ENCODE results near the gene PHYH. TPM values are rescaled to one million over a fixed set of nuclear protein-coding genes. Genes with fewer than 3 reads are reported as not detected.
A peak's percentile ranks its signal among the peaks of the same experiment; 100 is the strongest.

PHYH gene
- total RNA-seq, 1 donor = 26.0 TPM

- TF ChIP-seq, protein P1, sequence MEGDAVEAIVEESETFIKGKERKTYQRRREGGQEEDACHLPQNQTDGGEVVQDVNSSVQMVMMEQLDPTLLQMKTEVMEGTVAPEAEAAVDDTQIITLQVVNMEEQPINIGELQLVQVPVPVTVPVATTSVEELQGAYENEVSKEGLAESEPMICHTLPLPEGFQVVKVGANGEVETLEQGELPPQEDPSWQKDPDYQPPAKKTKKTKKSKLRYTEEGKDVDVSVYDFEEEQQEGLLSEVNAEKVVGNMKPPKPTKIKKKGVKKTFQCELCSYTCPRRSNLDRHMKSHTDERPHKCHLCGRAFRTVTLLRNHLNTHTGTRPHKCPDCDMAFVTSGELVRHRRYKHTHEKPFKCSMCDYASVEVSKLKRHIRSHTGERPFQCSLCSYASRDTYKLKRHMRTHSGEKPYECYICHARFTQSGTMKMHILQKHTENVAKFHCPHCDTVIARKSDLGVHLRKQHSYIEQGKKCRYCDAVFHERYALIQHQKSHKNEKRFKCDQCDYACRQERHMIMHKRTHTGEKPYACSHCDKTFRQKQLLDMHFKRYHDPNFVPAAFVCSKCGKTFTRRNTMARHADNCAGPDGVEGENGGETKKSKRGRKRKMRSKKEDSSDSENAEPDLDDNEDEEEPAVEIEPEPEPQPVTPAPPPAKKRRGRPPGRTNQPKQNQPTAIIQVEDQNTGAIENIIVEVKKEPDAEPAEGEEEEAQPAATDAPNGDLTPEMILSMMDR (IDR thresholded peaks at IDR 0.05; ENCODE audit: insufficient read depth, low read length) = no peak
- DNase-seq (ENCODE audit: low read depth) = no peak
- no peak overlapping the region for H3K4me3 ChIP-seq (ENCODE audit: low read depth, low read length)
Observed at GRCh38 chr10:13340626-13341376, 40.9 kb upstream of the PHYH start.

GRCh38 chr10:13340068-13340467 is 40.2 kb upstream of the PHYH start:
- TF ChIP-seq, protein P1 (IDR thresholded peaks at IDR 0.05; ENCODE audit: insufficient read depth, low read length) = no peak
- no peak for DNase-seq (ENCODE audit: low read depth)
- H3K4me3 ChIP-seq (ENCODE audit: low read depth, low read length) = no peak overlapping the region

- TF ChIP-seq, protein P1 (IDR thresholded peaks at IDR 0.05; ENCODE audit: insufficient read depth, low read length) = no peak
- peak; percentile 83 for DNase-seq (ENCODE audit: low read depth)
- peak overlapping the region; percentile 9 for H3K4me3 ChIP-seq (ENCODE audit: low read depth, low read length)
Observed at GRCh38 chr10:13338390-13339110, 38.7 kb upstream of the PHYH start.

DNA sequence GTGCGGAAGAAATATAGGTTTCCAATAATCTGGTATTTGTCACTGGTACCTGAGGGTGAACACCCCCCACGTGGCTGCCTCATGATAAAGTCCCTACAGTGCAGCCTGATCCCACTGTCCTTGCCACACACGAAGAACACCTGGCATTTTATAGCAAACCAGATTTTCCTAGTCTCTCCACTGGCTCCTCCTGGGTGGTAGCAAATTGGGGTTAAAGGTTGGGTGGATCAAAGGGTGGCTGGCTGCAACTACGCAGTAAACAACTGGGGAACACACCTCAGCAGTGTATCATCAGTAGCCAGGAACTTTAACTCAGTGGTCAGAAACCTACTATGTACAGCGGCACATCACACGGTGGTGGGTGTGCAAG is 37.9 kb upstream of the PHYH start:
- TF ChIP-seq, protein P1 (IDR thresholded peaks at IDR 0.05; ENCODE audit: insufficient read depth, low read length) = no peak
- DNase-seq (ENCODE audit: low read depth) = no peak
- no peak overlapping the region for H3K4me3 ChIP-seq (ENCODE audit: low read depth, low read length)

- TF ChIP-seq, protein P1 (IDR thresholded peaks at IDR 0.05; ENCODE audit: insufficient read depth, low read length) = no peak
- no peak for DNase-seq (ENCODE audit: low read depth)
- no peak overlapping the region for H3K4me3 ChIP-seq (ENCODE audit: low read depth, low read length)
Observed at GRCh38 chr10:13337128-13337826, 37.4 kb upstream of the PHYH start.

GRCh38 chr10:13335881-13336280 is 36.0 kb upstream of the PHYH start:
- TF ChIP-seq, protein P1 (IDR thresholded peaks at IDR 0.05; ENCODE audit: insufficient read depth, low read length) = no peak
- H3K4me3 ChIP-seq (ENCODE audit: low read depth, low read length) = no peak overlapping the region
- no peak for DNase-seq (ENCODE audit: low read depth)
